ENCODE results near the gene G6PC1.
"Not testable (repeated sequence)": the region's sequence is repeated elsewhere in the genome, so short reads cannot be mapped to it uniquely, and the experiment has no call there.

The G6PC1 gene

DNA sequence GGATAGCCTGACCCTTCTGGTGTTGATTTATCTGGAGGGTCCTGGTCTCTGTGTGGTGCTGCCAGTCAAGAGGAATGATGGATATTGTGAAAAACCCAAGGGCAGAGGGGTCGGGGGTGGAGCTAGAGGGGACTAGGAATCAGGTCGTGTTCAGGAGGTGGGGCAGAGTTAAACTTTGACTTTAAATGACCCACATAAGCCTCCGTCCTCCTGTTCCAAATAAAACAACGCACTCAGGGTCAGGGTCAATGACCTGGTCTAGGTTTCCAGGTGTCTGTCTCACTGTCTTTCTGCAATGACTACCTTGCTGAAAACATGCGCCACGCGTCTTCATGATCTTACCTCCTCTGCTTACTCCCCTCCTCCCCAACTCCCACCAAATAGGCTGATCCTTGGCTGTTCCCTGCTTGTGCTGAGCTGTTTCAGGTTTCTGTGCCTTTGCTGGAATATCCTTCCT, 34.9 kb upstream of the G6PC1 start:
- ChIA-PET POLR2A (interaction anchor here (1.6 kb wide), 1 partner anchor 132 kb away, joined by 9 read pairs; the partner anchor contains the start of gene RPL27), CTCF (interaction anchor here (1.1 kb wide), 1 partner anchor 22 kb away, joined by 3 read pairs; no protein-coding TSS in a partner anchor)
- DNase-seq (ENCODE audit: extremely low spot score): no peak
- no peak for TF ChIP-seq FOXA1 (IDR thresholded peaks at IDR 0.05)
- TF ChIP-seq ELF4 (IDR thresholded peaks at IDR 0.05): no peak
- no peak for TF ChIP-seq FOXK2 (IDR thresholded peaks at IDR 0.05)
- TF ChIP-seq CTBP1 (IDR thresholded peaks at IDR 0.05; ENCODE audit: borderline replicate concordance): no peak
- no peak for TF ChIP-seq ZNF384 (IDR thresholded peaks at IDR 0.05)
- no peak for TF ChIP-seq FOXM1 (IDR thresholded peaks at IDR 0.05; ENCODE audit: borderline replicate concordance)

DNA sequence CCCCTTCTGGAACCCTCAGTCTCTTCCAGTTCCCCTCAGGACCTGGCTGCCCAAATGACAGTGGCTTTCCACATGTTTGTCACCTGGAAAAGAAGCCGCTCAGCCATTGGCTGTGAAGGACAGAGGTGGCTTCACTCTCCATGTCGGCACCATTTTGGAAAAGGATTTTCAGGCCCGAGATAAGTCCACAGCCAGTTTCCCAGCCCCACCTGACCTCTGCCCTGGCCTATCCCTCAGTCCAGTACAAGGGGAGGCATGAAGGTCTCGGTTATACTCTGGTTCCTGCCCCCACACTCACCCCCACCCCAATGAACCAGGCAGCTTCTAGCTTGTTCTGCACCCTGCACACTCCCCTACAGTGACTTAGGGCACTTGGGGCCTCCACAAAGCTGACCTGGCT, 34.4 kb upstream of the G6PC1 start:
- DNase-seq (ENCODE audit: extremely low spot score): no peak
- TF ChIP-seq BHLHE40 (IDR thresholded peaks at IDR 0.05; ENCODE audit: borderline replicate concordance) (no peak), LEF1 (IDR thresholded peaks at IDR 0.05; ENCODE audit: borderline replicate concordance) (no peak), HDGF (IDR thresholded peaks at IDR 0.05; ENCODE audit: borderline replicate concordance) (no peak), L3MBTL2 (conservative IDR thresholded peaks at IDR 0.05) (no peak), CTBP1 (IDR thresholded peaks at IDR 0.05; ENCODE audit: borderline replicate concordance) (no peak), ELF4 (IDR thresholded peaks at IDR 0.05) (no peak), FOXA1 (IDR thresholded peaks at IDR 0.05) (no peak), SP1 (IDR thresholded peaks at IDR 0.05) (no peak), ARNT (IDR thresholded peaks at IDR 0.05) (no peak), TARDBP (IDR thresholded peaks at IDR 0.05) (no peak), FOXM1 (IDR thresholded peaks at IDR 0.05; ENCODE audit: borderline replicate concordance) (no peak), FOXK2 (IDR thresholded peaks at IDR 0.05) (no peak), NFRKB (IDR thresholded peaks at IDR 0.05) (no peak), ZNF384 (IDR thresholded peaks at IDR 0.05) (no peak), SUZ12 (IDR thresholded peaks at IDR 0.05) (no peak)
- TF ChIP-seq, protein P1, sequence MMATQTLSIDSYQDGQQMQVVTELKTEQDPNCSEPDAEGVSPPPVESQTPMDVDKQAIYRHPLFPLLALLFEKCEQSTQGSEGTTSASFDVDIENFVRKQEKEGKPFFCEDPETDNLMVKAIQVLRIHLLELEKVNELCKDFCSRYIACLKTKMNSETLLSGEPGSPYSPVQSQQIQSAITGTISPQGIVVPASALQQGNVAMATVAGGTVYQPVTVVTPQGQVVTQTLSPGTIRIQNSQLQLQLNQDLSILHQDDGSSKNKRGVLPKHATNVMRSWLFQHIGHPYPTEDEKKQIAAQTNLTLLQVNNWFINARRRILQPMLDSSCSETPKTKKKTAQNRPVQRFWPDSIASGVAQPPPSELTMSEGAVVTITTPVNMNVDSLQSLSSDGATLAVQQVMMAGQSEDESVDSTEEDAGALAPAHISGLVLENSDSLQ (IDR thresholded peaks at IDR 0.05): no peak
- POLR2A ChIA-PET: interaction anchor here (0.9 kb wide), 1 partner anchor 21 kb away, joined by 3 read pairs; no protein-coding TSS in a partner anchor
- CTCF ChIA-PET: interaction anchor here (1.1 kb wide), 1 partner anchor 23 kb away, joined by 3 read pairs; no protein-coding TSS in a partner anchor

DNA sequence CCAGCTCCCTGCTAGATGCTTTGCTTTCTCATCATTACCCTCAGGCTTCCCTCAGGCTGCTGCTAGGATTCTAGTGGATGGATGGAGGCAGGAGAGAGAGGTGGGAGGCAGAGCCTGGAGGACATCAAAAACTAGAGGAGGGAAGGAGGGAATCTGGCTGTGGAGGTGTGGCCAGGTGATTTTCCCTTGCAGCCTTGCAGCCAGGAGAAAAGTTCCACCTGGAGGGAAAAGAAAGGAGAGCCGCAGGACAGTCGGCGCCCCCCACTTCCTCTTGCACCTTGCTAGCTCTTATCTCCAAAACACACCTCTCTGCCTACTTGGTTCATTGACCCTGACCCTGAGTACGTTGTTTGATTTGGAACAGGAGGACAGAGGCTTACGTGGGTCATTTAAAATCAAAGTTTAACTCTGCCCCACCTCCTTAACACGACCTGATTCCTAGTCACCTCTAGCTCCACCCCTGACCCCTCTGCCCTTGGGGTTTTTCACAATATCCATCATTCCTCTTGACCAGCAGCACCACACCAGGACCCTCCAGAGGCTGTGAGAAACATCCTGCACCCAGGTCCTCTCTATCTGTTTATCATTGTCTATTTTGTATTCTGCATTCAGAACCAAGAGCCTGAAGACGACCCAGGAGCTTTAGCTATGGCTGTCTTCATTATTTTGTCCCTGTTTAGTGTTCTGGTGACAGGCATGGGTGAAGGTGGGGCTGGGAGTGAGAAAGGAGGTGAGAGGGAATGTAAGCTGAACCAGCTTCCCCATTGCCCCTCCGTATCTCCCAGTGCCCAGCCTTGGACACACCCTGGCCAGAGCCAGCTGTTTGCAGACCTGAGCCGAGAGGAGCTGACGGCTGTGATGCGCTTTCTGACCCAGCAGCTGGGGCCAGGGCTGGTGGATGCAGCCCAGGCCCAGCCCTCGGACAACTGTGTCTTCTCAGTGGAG, 33.7 kb upstream of the G6PC1 start:
- no peak for TF ChIP-seq ZNF384 (IDR thresholded peaks at IDR 0.05)
- no peak for TF ChIP-seq FOXA1 (IDR thresholded peaks at IDR 0.05)
- no peak for TF ChIP-seq SUZ12 (IDR thresholded peaks at IDR 0.05)
- no peak for TF ChIP-seq ARNT (IDR thresholded peaks at IDR 0.05)
- no peak for TF ChIP-seq NFRKB (IDR thresholded peaks at IDR 0.05)
- TF ChIP-seq FOXK2 (IDR thresholded peaks at IDR 0.05): no peak
- TF ChIP-seq SP1 (IDR thresholded peaks at IDR 0.05): no peak
- no peak for TF ChIP-seq HDGF (IDR thresholded peaks at IDR 0.05; ENCODE audit: borderline replicate concordance)
- TF ChIP-seq L3MBTL2 (conservative IDR thresholded peaks at IDR 0.05): no peak
- TF ChIP-seq TARDBP (IDR thresholded peaks at IDR 0.05): no peak
- TF ChIP-seq, protein P1 (IDR thresholded peaks at IDR 0.05): no peak
- no peak for TF ChIP-seq ELF4 (IDR thresholded peaks at IDR 0.05)
- TF ChIP-seq LEF1 (IDR thresholded peaks at IDR 0.05; ENCODE audit: borderline replicate concordance): no peak
- no peak for TF ChIP-seq BHLHE40 (IDR thresholded peaks at IDR 0.05; ENCODE audit: borderline replicate concordance)
- TF ChIP-seq FOXM1 (IDR thresholded peaks at IDR 0.05; ENCODE audit: borderline replicate concordance): no peak
- no peak for TF ChIP-seq CTBP1 (IDR thresholded peaks at IDR 0.05; ENCODE audit: borderline replicate concordance)
- DNase-seq (ENCODE audit: extremely low spot score): no peak
- POLR2A ChIA-PET: interaction anchor here (0.9 kb wide), 1 partner anchor 21 kb away, joined by 3 read pairs; no protein-coding TSS in a partner anchor
- CTCF ChIA-PET: no interaction called here

DNA sequence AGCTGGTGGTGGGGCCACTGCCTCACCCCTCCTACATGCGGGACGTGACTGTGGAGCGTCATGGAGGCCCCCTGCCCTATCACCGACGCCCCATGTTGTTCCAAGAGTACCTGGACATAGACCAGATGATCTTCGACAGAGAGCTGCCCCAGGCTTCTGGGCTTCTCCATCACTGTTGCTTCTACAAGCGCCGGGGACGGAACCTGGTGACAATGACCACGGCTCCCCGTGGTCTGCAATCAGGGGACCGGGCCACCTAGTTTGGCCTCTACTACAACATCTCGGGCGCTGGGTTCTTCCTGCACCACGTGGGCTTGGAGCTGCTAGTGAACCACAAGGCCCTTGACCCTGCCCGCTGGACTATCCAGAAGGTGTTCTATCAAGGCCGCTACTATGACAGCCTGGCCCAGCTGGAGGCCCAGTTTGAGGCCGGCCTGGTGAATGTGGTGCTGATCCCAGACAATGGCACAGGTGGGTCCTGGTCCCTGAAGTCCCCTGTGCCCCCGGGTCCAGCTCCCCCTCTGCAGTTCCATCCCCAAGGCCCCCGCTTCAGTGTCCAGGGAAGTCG, 32.8 kb upstream of the G6PC1 start:
- DNase-seq (ENCODE audit: extremely low spot score); CTCF ChIA-PET; POLR2A ChIA-PET: not testable (repeated sequence)

DNA sequence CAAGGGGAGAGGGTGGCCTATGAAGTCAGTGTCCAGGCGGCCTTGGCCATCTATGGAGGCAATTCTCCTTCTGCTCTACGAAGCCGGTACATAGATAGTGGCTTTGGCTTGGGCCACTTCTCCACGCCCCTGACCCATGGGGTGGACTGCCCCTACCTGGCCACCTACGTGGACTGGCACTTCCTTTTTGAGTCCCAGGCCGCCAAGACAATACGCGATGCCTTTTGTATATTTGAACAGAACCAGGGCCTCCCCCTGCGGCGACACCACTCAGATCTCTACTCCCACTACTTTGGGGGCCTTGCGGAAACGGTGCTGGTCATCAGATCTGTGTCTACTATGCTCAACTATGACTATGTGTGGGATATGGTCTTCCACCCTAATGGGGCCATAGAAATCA, 32.3 kb upstream of the G6PC1 start:
- CTCF ChIA-PET: no interaction called here
- TF ChIP-seq FOXA1 (IDR thresholded peaks at IDR 0.05) (no peak), FOXK2 (IDR thresholded peaks at IDR 0.05) (no peak), CTBP1 (IDR thresholded peaks at IDR 0.05; ENCODE audit: borderline replicate concordance) (no peak), FOXM1 (IDR thresholded peaks at IDR 0.05; ENCODE audit: borderline replicate concordance) (no peak), ELF4 (IDR thresholded peaks at IDR 0.05) (no peak), NFRKB (IDR thresholded peaks at IDR 0.05) (no peak), SUZ12 (IDR thresholded peaks at IDR 0.05) (no peak), ARNT (IDR thresholded peaks at IDR 0.05) (no peak)
- POLR2A ChIA-PET: no interaction called here
- DNase-seq (ENCODE audit: extremely low spot score): no peak

DNA sequence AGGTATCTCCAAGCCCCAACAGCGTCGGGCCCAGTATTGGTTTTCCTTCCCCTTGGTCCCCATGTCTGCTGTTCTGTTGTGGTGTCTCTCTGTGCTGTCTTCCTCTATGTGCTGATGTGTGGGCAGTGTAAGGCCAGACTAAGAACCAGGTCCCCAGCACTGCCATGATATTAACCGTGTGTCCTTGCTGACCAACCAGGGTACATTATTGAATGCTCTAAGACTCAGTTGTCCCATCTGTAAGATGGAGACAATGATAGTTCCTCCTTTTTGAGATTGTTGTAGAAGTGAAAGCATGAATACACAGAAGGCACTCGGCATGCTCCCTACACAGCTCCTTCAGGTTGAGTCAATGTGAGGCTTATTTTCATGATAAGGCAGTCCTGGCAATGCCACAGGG, 29.0 kb upstream of the G6PC1 start:
- no peak for TF ChIP-seq NFRKB (IDR thresholded peaks at IDR 0.05)
- TF ChIP-seq SUZ12 (IDR thresholded peaks at IDR 0.05): no peak
- no peak for TF ChIP-seq ARNT (IDR thresholded peaks at IDR 0.05)
- no peak for TF ChIP-seq SP1 (IDR thresholded peaks at IDR 0.05)
- TF ChIP-seq, protein P1 (IDR thresholded peaks at IDR 0.05): no peak
- TF ChIP-seq FOXM1 (IDR thresholded peaks at IDR 0.05; ENCODE audit: borderline replicate concordance): no peak
- no peak for TF ChIP-seq ELF4 (IDR thresholded peaks at IDR 0.05)
- TF ChIP-seq ZNF384 (IDR thresholded peaks at IDR 0.05): no peak
- TF ChIP-seq TARDBP (IDR thresholded peaks at IDR 0.05): no peak
- TF ChIP-seq L3MBTL2 (conservative IDR thresholded peaks at IDR 0.05): no peak
- no peak for TF ChIP-seq BHLHE40 (IDR thresholded peaks at IDR 0.05; ENCODE audit: borderline replicate concordance)
- TF ChIP-seq LEF1 (IDR thresholded peaks at IDR 0.05; ENCODE audit: borderline replicate concordance): no peak
- TF ChIP-seq FOXA1 (IDR thresholded peaks at IDR 0.05): no peak
- no peak for TF ChIP-seq HDGF (IDR thresholded peaks at IDR 0.05; ENCODE audit: borderline replicate concordance)
- no peak for TF ChIP-seq CTBP1 (IDR thresholded peaks at IDR 0.05; ENCODE audit: borderline replicate concordance)
- ChIA-PET POLR2A (no interaction called here), CTCF (no interaction called here)
- no peak for DNase-seq (ENCODE audit: extremely low spot score)

Measured in HEK293T (cell line).